ENCODE results near the gene TCERG1L. TPM values are rescaled to one million over a fixed set of nuclear protein-coding genes. Genes with fewer than 3 reads are reported as not detected.

Gene TCERG1L
- total and polyA plus RNA-seq, 2 experiments from 2014 or later = 0.47 to 0.73 TPM

DNA sequence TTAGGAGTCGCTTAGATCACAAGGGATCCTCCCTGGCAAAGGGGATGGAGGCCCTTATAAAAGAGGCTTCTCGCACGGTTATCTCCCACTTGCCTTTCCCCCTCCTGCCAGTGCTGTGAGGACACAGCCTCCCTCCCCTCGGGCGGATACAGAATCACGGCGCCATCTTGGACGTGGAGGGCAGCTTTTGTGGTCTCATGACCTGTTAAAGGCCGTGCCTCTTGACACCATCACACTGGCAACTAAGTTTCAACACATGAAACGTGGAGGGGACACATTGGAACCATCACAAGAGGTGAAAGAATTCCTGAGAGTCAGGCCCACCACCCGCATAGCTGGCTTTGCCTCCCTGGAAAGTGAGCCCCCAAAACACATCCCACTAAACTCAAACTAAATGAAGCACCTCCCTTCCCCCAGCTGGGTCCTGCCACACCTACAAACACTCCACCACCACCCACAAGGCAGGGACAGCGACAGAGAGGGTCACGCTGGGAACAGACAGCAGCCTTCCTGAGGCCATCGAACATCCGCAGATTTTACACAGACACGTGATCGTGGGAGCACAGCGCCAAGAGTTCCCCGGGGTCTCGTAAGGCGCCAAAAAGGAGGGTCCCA lies 110.6 kb downstream of the TCERG1L start:
- H3K4me2 ChIP-seq = no peak overlapping the region
- H3K27me3 ChIP-seq = no peaks in the 10 kb centered on the region
- no peaks in the 10 kb centered on the region for H4K20me1 ChIP-seq (ENCODE audit: insufficient read depth, poor library complexity, severe bottlenecking)
- no peaks in the 10 kb centered on the region for H3K4me1 ChIP-seq (ENCODE audit: insufficient read depth)
- H2AFZ ChIP-seq = no peak overlapping the region
- H3K79me2 ChIP-seq = no peaks in the 10 kb centered on the region
- H3K36me3 ChIP-seq (replicated peaks; ENCODE audit: insufficient read depth, low read depth) = no peaks in the 10 kb centered on the region
- H3K9me2 ChIP-seq (replicated peaks; ENCODE audit: insufficient read depth) = no peaks in the 10 kb centered on the region
- DNase-seq (ENCODE audit: low spot score) = no peak
- H3K27ac ChIP-seq = no peak overlapping the region
- TF ChIP-seq EZH2 (IDR thresholded peaks at IDR 0.05; ENCODE audit: borderline replicate concordance) (no peak), EZH2phosphoT487 (IDR thresholded peaks at IDR 0.05; ENCODE audit: low read depth, severe bottlenecking, unreplicated experiment) (no peak)
- TF ChIP-seq, protein P1, sequence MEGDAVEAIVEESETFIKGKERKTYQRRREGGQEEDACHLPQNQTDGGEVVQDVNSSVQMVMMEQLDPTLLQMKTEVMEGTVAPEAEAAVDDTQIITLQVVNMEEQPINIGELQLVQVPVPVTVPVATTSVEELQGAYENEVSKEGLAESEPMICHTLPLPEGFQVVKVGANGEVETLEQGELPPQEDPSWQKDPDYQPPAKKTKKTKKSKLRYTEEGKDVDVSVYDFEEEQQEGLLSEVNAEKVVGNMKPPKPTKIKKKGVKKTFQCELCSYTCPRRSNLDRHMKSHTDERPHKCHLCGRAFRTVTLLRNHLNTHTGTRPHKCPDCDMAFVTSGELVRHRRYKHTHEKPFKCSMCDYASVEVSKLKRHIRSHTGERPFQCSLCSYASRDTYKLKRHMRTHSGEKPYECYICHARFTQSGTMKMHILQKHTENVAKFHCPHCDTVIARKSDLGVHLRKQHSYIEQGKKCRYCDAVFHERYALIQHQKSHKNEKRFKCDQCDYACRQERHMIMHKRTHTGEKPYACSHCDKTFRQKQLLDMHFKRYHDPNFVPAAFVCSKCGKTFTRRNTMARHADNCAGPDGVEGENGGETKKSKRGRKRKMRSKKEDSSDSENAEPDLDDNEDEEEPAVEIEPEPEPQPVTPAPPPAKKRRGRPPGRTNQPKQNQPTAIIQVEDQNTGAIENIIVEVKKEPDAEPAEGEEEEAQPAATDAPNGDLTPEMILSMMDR (IDR thresholded peaks at IDR 0.05; ENCODE audit: poor library complexity) = no peak
- no peak overlapping the region for H3K4me3 ChIP-seq
- no peaks in the 10 kb centered on the region for H3K9me3 ChIP-seq (ENCODE audit: low read depth)
- WGBS (ENCODE audit: low lambda C conversion rate, missing lambda C conversion rate) = 87% methylated on average over 21 of the region's 21 CpGs

GRCh38 chr10:131199646-131200045 lies 111.9 kb downstream of the TCERG1L start:
- Histone ChIP-seq H3K27ac (no peak overlapping the region), H3K9me3 (ENCODE audit: low read depth) (no peaks in the 10 kb centered on the region), H3K4me3 (no peak overlapping the region), H3K9me2 (replicated peaks; ENCODE audit: insufficient read depth) (no peaks in the 10 kb centered on the region), H2AFZ (no peak overlapping the region), H3K79me2 (no peaks in the 10 kb centered on the region), H4K20me1 (ENCODE audit: insufficient read depth, poor library complexity, severe bottlenecking) (no peaks in the 10 kb centered on the region), H3K27me3 (no peaks in the 10 kb centered on the region), H3K4me2 (no peak overlapping the region), H3K36me3 (replicated peaks; ENCODE audit: insufficient read depth, low read depth) (no peaks in the 10 kb centered on the region), H3K4me1 (ENCODE audit: insufficient read depth) (no peaks in the 10 kb centered on the region)
- 45% methylated on average over 6 of the region's 6 CpGs for WGBS (ENCODE audit: low lambda C conversion rate, missing lambda C conversion rate)
- TF ChIP-seq EZH2phosphoT487 (IDR thresholded peaks at IDR 0.05; ENCODE audit: low read depth, severe bottlenecking, unreplicated experiment) (no peak), EZH2 (IDR thresholded peaks at IDR 0.05; ENCODE audit: borderline replicate concordance) (no peak)
- TF ChIP-seq, protein P1 (IDR thresholded peaks at IDR 0.05; ENCODE audit: poor library complexity) = no peak
- DNase-seq (ENCODE audit: low spot score) = no peak

- 86% methylated on average over 7 of the region's 7 CpGs for WGBS (ENCODE audit: low lambda C conversion rate, missing lambda C conversion rate)
- Histone ChIP-seq H3K4me1 (ENCODE audit: insufficient read depth) (no peaks in the 10 kb centered on the region), H2AFZ (no peak overlapping the region), H3K79me2 (no peaks in the 10 kb centered on the region), H3K27ac (no peak overlapping the region), H4K20me1 (ENCODE audit: insufficient read depth, poor library complexity, severe bottlenecking) (no peaks in the 10 kb centered on the region), H3K4me3 (no peak overlapping the region), H3K27me3 (no peaks in the 10 kb centered on the region), H3K9me2 (replicated peaks; ENCODE audit: insufficient read depth) (no peaks in the 10 kb centered on the region), H3K36me3 (replicated peaks; ENCODE audit: insufficient read depth, low read depth) (no peaks in the 10 kb centered on the region), H3K4me2 (no peak overlapping the region), H3K9me3 (ENCODE audit: low read depth) (no peaks in the 10 kb centered on the region)
- no peak for DNase-seq (ENCODE audit: low spot score)
- TF ChIP-seq EZH2phosphoT487 (IDR thresholded peaks at IDR 0.05; ENCODE audit: low read depth, severe bottlenecking, unreplicated experiment) (no peak), EZH2 (IDR thresholded peaks at IDR 0.05; ENCODE audit: borderline replicate concordance) (no peak)
- TF ChIP-seq, protein P1 (IDR thresholded peaks at IDR 0.05; ENCODE audit: poor library complexity) = no peak
Observed at GRCh38 chr10:131198843-131199242, 112.7 kb downstream of the TCERG1L start.
